HG02981 (cell line): ENCODE results near the gene ADAM22.

ENCODE experiments used
- ATAC-seq: cut with Tn5 transposase; IDR thresholded peaks from one replicate; pipeline ENCODE4 v1.9.1; 2021; ENCODE audit warnings: mild to moderate bottlenecking, moderate library complexity; ENCODE audit not compliant: unreplicated experiment

The ADAM22 gene

DNA sequence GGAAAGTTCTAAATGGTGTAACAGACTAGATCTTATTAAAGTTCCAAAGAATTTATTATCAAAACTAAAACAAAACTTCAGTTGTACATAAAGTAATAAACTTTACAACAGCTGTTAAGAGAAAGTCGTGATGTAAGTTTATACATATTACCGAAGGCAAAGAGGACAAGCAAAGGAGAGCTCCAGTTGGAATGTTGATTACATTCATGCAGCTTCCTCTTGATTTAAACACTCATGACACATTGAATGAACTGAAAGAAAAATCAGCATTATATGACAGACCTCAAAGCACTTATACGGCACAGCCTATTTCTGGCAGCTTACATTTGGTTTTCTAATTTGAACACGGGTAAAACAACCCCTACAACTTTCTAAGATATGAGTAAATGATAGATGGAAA, 272.2 kb downstream of the ADAM22 start:
- ATAC-seq, result no peak

GRCh38 chr7:88208521-88208920, 274.5 kb downstream of the ADAM22 start:
- no peak for ATAC-seq

DNA sequence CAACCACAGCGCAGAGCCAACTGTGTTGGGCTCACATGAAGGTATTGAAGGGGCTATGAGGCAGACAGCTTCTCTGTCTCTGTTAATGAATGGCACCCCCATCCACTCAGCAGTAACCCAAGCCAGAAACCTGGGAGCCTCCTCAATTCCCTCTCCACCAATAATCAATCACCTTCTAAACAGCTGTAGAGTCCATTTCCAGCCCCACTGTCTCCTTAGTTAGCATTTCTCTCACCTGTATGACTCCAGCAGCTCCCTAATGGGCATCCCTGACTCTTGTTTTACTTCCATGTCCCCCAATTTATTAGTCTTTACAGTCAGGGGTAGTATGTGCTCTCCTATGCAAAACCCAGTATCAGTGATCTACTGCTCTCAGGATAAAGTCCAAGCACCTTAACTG, 278.9 kb downstream of the ADAM22 start:
- no peak for ATAC-seq

GRCh38 chr7:88214456-88214855, 280.4 kb downstream of the ADAM22 start:
- ATAC-seq, result no peak

DNA sequence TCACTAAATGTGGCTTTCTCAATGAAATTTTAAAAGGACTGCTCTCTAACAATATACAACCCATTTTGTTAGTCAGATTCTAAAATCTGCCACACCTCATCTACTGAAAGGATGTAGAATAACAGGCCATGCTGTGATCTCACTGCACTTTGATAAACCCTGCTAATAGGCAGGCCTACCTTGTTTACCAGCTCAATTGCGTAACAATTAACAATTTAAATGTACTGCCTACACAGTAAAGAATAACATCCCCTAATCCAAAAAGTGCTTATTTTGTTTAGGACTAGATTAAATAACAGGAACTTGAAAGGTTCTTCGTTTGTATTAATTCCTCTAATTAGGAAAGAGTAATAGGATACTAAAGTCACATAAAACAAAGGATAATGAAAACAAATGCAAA, 281.2 kb downstream of the ADAM22 start:
- ATAC-seq, result no peak

GRCh38 chr7:88216276-88216675, 282.2 kb downstream of the ADAM22 start:
- ATAC-seq, result no peak

DNA sequence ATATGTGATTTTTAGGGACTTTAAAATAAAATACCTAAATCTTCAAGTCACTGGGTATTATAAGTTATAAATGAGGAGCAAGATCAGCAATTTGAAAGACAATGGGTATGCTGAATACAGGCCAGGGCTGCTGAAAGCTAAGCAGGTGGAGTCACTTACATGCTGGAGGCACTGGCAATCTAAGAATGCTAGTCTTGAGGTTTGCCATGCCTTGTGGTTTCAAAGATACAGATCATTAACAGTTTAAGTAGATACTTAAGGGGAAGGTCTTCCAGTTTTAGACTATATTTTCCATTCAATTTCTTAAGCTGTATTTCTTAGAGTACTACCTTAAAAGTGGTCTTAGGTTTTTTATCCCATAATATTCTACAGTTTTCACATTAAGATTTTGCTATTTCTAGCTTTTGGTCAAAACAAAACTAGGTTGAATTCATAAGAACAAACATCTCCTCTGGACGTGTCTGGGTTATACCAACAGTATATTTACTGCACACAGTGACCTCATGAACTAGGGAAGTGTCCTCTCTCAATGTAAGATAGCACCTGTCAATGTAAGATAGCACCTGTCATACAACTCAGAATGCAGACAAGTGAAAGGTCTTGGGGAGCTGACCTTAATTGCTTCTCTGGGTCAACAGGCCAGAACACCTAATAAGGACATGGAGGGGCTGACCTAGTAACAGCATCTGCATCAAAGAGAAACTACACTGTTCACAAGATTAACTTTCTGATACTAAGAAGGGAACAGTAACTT, 283.8 kb downstream of the ADAM22 start:
- peak; percentile 71 for ATAC-seq

GRCh38 chr7:88218429-88218745, 284.3 kb downstream of the ADAM22 start:
- ATAC-seq, result no peak

DNA sequence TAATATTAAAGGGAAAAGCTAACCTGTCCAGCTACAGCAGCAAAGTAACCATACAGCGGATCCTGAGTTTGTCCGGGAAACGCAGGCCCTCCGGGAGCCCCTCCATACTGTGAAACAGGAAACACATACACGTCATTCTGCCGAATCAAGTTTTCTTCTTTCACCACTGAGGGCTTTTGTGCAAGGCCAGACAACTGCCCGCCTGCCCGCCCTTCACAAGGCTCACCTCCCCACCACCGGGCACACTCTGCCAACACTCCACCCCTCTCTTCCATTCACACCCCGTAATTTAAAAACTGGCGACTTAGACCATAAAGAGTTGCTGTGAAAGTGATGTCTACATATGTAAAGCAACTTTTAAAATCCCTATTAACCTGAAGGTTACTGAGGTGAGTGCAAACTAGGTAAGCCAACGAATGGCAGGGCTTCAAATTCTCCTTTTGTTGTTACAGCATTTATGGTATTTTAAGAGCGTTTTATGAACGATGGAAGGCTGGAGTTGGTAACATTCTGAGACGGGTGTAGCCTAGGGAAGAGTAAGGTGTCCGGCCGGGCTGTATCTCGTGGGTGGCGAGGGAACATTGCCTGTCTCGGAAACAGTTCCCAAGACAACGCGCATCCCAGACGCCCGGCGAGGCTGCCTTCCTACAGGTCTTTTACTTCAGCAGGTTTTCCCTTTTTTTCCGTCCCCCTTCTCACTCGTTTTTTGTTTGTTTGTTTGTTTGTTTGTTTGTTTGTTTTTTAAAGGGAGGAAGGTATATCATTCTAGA, 285.0 kb downstream of the ADAM22 start:
- ATAC-seq, result peak; percentile 31

DNA sequence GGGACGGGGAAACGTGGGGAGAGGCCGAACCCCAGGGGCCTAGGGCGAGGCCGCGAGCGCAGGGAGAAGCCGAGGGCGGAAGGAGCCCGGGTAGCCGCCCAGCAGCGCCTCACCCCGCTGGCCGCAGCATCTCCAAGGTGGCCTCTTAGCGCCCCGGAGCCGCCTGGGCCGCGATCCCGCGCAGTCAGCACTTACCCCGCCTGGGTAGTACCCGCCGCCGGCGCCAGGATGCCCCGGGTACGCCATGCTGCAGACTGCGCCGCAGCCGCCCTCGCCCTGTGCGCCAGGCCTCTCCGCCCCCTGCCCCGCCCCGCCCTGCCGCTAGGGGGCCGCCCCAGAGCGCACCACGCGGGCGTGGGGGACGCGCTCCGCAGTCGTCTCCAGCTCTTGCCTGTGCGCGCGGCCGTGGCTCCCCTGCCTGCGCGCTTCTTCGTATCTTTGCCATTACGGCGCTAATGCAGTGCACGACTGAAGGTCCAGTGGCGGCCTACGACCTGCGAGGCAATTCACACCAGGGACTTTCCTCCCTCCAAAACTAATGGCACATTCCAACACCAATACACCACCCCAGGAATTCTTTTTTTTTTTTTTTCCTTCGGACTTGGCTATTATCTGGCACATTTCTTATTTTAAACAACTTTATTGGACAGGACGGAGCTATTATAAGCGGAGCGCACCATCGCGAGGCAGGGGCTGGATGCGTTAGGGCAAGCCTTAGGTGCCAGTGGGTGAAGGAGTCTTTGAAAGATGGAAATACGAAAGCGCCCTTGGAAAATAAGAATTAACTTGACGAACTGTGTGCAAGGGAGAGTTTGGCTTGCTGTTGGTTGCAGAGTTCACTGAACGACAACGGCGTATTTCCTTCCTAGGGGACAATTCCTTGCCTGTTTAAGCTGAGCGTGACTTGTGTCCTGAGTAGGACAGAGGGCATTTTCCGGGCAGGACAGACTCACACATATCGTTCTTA, 286.0 kb downstream of the ADAM22 start, which contains the start of gene SRI:
Gene SRI, minus strand, starts transcription at position 258 of the 967 bp plus-strand sequence. Its CDS starts 12 bp downstream, at position 246.
- ATAC-seq, result peak; percentile 64

- no peak for ATAC-seq
Observed at GRCh38 chr7:88223265-88223664, 289.2 kb downstream of the ADAM22 start.

GRCh38 chr7:88224601-88225275, 290.7 kb downstream of the ADAM22 start:
- ATAC-seq, result no peak

GRCh38 chr7:88226201-88226600, 292.1 kb downstream of the ADAM22 start:
- ATAC-seq, result no peak

GRCh38 chr7:88226886-88227516, 292.9 kb downstream of the ADAM22 start:
- ATAC-seq, result no peak

DNA sequence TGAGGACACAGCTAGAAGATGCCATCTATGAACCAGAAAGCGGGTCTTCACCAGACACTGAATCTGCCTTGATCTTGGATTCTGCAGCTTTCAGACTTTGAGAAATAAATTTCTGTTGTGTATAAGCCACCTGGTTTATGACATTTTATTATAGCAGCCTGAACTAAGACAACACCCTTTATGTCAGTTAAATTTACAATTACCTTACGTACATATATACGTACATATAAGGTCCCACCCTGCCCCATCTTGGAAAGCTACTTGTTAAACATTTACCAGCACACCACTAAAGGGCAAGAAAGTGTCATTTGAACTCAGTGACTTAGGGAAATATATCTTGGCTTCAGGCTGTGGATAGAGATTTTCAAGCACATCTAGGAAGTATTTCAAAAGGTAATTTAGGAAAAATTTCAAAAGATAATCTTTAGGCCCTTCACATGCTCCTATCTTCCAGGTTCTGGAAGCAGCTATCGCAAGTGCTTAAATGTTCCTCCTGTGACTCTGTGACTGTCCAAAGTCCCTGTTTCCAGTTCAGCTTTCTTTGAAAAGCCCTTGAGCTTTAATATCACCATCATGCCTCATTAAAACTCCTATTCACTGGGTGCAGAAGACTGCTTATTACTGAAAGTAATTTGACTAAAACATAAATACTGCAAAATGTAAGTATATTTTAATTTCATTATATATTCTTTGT, 295.4 kb downstream of the ADAM22 start:
- no peak for ATAC-seq

DNA sequence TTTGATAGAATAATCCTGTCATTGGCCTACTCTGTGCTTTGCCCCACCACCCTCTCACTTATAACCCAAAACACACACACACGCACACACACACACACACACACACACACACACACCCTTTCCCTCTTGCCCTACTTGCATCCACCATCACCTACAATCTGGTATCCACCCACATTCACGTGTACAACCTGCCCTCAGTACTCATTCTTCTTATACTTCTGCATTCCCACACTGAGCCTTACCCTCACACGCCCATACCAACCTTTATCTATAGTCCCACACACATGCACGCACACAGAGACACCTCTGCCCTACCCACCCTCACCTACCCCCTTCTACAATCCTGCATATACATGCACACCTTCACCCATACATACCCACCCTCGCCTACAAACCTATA, 296.6 kb downstream of the ADAM22 start:
- no peak for ATAC-seq

- no peak for ATAC-seq
Observed at GRCh38 chr7:88233828-88234227, 299.8 kb downstream of the ADAM22 start.

GRCh38 chr7:88239852-88240251, 305.8 kb downstream of the ADAM22 start:
- ATAC-seq, result no peak

DNA sequence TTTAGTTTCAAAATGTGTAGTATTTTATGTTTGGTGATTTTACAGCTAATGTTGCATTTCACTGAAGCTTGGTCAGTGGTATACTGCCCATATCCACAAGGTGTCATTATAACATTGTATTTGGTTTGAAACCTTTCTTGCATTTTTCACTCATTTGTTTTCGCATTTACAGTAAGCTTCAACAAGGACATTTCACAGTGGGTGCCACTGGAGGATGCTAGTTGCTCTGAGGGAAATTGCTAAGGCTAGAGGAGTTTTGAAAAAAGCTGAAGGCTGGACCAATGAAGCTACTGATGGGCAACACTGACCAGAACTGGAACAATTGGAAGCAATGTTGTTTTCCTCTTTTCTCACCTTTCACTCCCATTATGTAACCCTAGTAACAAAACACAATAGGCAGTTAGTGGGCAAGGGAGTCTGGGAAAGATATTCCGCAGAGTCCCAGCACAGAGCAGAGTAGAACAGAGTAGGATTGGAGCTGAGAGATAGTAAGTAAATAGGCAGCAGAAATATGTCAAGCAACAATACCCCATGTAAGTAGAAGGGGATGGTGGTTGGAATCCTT, 309.4 kb downstream of the ADAM22 start:
- peak; percentile 81 for ATAC-seq
